GM12892 (cell line): ENCODE data around the gene TSPAN9.

Experiments
- POLR2A ChIP-seq: IDR thresholded peaks from 2 replicates; pipeline ENCODE4 v1.6.1; 2011; ENCODE audit warnings: low read depth, low read length, control low read depth
- TAF1 ChIP-seq: IDR thresholded peaks from 2 replicates; pipeline ENCODE4 v1.6.1; 2011; ENCODE audit warnings: low read depth, mild to moderate bottlenecking, control low read depth, low read length, borderline replicate concordance

DNA sequence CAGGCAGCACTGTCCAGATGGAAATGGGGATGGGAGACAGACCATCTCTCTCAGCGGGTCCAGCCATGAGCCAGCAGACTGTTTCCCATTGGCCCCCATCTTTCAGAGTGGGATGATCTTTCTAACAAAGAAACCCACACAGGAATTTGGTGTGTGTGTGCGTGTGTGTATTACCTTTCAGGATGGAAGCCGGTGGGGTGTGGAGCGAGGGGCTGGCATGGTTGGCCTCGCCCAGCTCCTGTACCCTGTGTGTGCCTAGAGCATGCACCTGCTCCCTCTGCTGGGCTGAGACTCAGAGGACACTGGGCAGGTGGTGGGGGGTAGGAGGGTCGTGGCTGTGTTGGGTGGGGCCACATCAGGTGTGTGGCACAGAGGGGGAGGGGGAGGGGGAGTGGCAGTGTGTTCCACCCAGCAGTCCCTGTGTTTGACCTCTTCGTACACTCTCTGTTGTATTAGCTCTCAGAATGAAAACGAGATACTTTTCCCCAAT is 33.0 kb upstream of the TSPAN9 start:
- TF ChIP-seq TAF1 = no peak
- no peak for TF ChIP-seq POLR2A
